CD14-positive monocyte (primary cell): Measurements from ENCODE around the gene CCT6A. TPM values are rescaled to one million over a fixed set of nuclear protein-coding genes. Genes with fewer than 3 reads are reported as not detected.
A peak's percentile ranks its signal among the peaks of the same experiment; 100 is the strongest.

Source experiments
- DNase-seq, 3 donors: peaks; one replicate each; pipeline ENCODE4 v3.0.0-alpha.2; 2011 to 2022
- H2AFZ ChIP-seq: 2 replicates; pipeline ENCODE4 v1.6.0; 2012; ENCODE audit warnings: mild to moderate bottlenecking, low read depth, low read length, inconsistent platforms; ENCODE audit not compliant: insufficient read depth, poor library complexity, severe bottlenecking
- H3K27ac ChIP-seq, 2 donors: 1 replicate in 1 of 2; 2 replicates in 1 of 2; pipeline ENCODE4 v1.5.1; 2012 to 2013; ENCODE audit warnings: low read length in 2 of 2, control low read depth in 1 of 2, inconsistent platforms in 1 of 2, low read depth in 1 of 2, mild to moderate bottlenecking in 1 of 2
- H3K27me3 ChIP-seq, 2 donors: one replicate each; pipeline versions ENCODE4 v1.6.0 to v1.6.1; 2011 to 2013; ENCODE audit warnings: low read length in 2 of 2; ENCODE audit not compliant: control insufficient read depth in 2 of 2, insufficient read depth in 2 of 2
- H3K36me3 ChIP-seq, 2 donors: replicated peaks in 1 of 2; 1 replicate in 1 of 2; 2 replicates in 1 of 2; pipeline versions ENCODE4 v1.5.1 to v1.6.1; 2012 to 2013; ENCODE audit warnings: low read length in 2 of 2, control low read depth in 1 of 2, inconsistent platforms in 1 of 2, mild to moderate bottlenecking in 1 of 2; ENCODE audit not compliant: insufficient read depth in 2 of 2, control insufficient read depth in 1 of 2
- H3K4me1 ChIP-seq, 2 donors: 1 replicate in 1 of 2; 2 replicates in 1 of 2; pipeline versions ENCODE4 v1.5.1 to v1.6.1; 2012 to 2013; ENCODE audit warnings: low read length in 2 of 2, control low read depth in 1 of 2, inconsistent platforms in 1 of 2, mild to moderate bottlenecking in 1 of 2, moderate library complexity in 1 of 2; ENCODE audit not compliant: insufficient read depth in 2 of 2, control insufficient read depth in 1 of 2
- H3K4me2 ChIP-seq: replicated peaks from 2 replicates; pipeline ENCODE3; 2012; ENCODE audit warnings: low read length, moderate library complexity, mild to moderate bottlenecking; ENCODE audit not compliant: poor library complexity, severe bottlenecking; ENCODE audit errors: extremely low read depth
- H3K4me3 ChIP-seq, 3 experiments: fragments of 200-600 bp in 1 of 3; sonication (generic) in 1 of 3; replicated peaks in 1 of 3; 1 replicate in 2 of 3; 2 replicates in 1 of 3; pipeline ENCODE4 v1.5.1; 2011 to 2013; ENCODE audit warnings: low read length in 3 of 3, mild to moderate bottlenecking in 3 of 3, control low read depth in 2 of 3, low read depth in 2 of 3, inconsistent platforms in 1 of 3, moderate library complexity in 1 of 3
- H3K79me2 ChIP-seq: 2 replicates; pipeline ENCODE4 v1.6.0; 2012; ENCODE audit warnings: mild to moderate bottlenecking, control low read depth, inconsistent platforms, low read length, moderate library complexity; ENCODE audit not compliant: insufficient read depth
- H3K9ac ChIP-seq: 2 replicates; pipeline ENCODE4 v1.6.0; 2017; ENCODE audit warnings: low read length, mild to moderate bottlenecking; ENCODE audit not compliant: insufficient read depth, poor library complexity, severe bottlenecking
- H3K9me3 ChIP-seq, 2 donors: replicated peaks in 1 of 2; 1 replicate in 1 of 2; 2 replicates in 1 of 2; pipeline versions ENCODE4 v1.5.1 to v1.6.1; 2012 to 2013; ENCODE audit warnings: low read length in 2 of 2, control low read depth in 1 of 2; ENCODE audit not compliant: control insufficient read depth in 1 of 2, insufficient read depth in 1 of 2
- H4K20me1 ChIP-seq: 2 replicates; pipeline ENCODE4 v1.6.0; 2012; ENCODE audit warnings: mild to moderate bottlenecking, low read length, control low read depth, moderate library complexity; ENCODE audit not compliant: insufficient read depth
- H3K27ac Mint-ChIP-seq, 7 donors: one replicate each; pipeline ENCODE4 v1.8.0; 2020; ENCODE audit warnings: mild to moderate bottlenecking in 7 of 7, mixed read lengths in 7 of 7, moderate library complexity in 6 of 7, inconsistent platforms in 2 of 7
- H3K27me3 Mint-ChIP-seq, 3 donors: one replicate each; pipeline ENCODE4 v1.8.0; 2021 to 2022; ENCODE audit warnings: low read depth in 3 of 3, mild to moderate bottlenecking in 3 of 3, mixed read lengths in 3 of 3, moderate library complexity in 3 of 3, inconsistent platforms in 1 of 3
- H3K36me3 Mint-ChIP-seq, 2 donors: one replicate each; pipeline ENCODE4 v1.8.0; 2020; ENCODE audit warnings: mixed read lengths in 2 of 2, inconsistent platforms in 1 of 2, mild to moderate bottlenecking in 1 of 2
- H3K4me1 Mint-ChIP-seq: one replicate; pipeline ENCODE4 v1.8.0; 2020; ENCODE audit warnings: mild to moderate bottlenecking, mixed read lengths
- H3K4me3 Mint-ChIP-seq, 2 donors: one replicate each; pipeline ENCODE4 v1.8.0; 2020; ENCODE audit warnings: mild to moderate bottlenecking in 2 of 2, mixed read lengths in 2 of 2, moderate library complexity in 1 of 2
- H3K9me3 Mint-ChIP-seq, 7 donors: one replicate each; pipeline ENCODE4 v1.8.0; 2020 to 2022; ENCODE audit warnings: mixed read lengths in 7 of 7, mild to moderate bottlenecking in 6 of 7, moderate library complexity in 6 of 7, inconsistent platforms in 2 of 7
- WGBS: methylation state at CpG from one replicate; pipeline ENCODE4 v1.1.5; 2013; ENCODE audit warnings: missing lambda C conversion rate; ENCODE audit not compliant: insufficient coverage; 5-methylcytosine and 5-hydroxymethylcytosine counted together
- intact Hi-C, 2 donors: fragments of 100-400 bp; cut with micrococcal nuclease; formaldehyde crosslinking; loops; one replicate each; pipeline versions ENCODE4 v1.15.0 to v1.15.1; 2023
- polyA minus RNA-seq: library from RNA; depleted of rRNA, polyadenylated mRNA; stranded (reverse); fragments of >200 nt; gene quantifications from 2 replicates; pipeline ENCODE4 v1.2.3, GENCODE V29; 2012
- polyA plus RNA-seq, 3 donors: library from polyadenylated mRNA; depleted of rRNA in 1 of 3; unstranded in 2 of 3; stranded (reverse) in 1 of 3; fragments of 300-500 nt in 2 of 3; fragments of >200 nt in 1 of 3; fragmentation: Illumina TruSeq in 2 of 3; gene quantifications; 1 replicate in 2 of 3; 2 replicates in 1 of 3; pipeline ENCODE4 v1.2.3, GENCODE V29; 2012 to 2021
- total RNA-seq, 12 experiments: library from RNA in 1 of 12; stranded (reverse) in 1 of 12; fragments of 120-200 nt in 1 of 12; gene quantifications; one replicate each; pipeline ENCODE4 v1.2.4 and lab custom pipeline; 2013 to 2026; ENCODE audit warnings: mixed read lengths in 6 of 12, inconsistent platforms in 1 of 12
- TF ChIP-seq, protein P1 (sequence below): fragments of 200-600 bp; IDR thresholded peaks from one replicate; pipeline ENCODE4 v1.8.0; 2022; ENCODE audit warnings: antibody characterized with exemption, mild to moderate bottlenecking

The CCT6A gene, protein sequence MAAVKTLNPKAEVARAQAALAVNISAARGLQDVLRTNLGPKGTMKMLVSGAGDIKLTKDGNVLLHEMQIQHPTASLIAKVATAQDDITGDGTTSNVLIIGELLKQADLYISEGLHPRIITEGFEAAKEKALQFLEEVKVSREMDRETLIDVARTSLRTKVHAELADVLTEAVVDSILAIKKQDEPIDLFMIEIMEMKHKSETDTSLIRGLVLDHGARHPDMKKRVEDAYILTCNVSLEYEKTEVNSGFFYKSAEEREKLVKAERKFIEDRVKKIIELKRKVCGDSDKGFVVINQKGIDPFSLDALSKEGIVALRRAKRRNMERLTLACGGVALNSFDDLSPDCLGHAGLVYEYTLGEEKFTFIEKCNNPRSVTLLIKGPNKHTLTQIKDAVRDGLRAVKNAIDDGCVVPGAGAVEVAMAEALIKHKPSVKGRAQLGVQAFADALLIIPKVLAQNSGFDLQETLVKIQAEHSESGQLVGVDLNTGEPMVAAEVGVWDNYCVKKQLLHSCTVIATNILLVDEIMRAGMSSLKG
- 104 TPM for total RNA-seq (2013)
- polyA plus RNA-seq (10 to 100 TPM; 62.3 to 81.4 (median 63.3) TPM), polyA minus RNA-seq (37.7 and 56.8 TPM in 2 replicates), total RNA-seq (lab: John Stamatoyannopoulos, UW) (47.1 to 144 (median 94.3) reads per million in 11 experiments)

DNA sequence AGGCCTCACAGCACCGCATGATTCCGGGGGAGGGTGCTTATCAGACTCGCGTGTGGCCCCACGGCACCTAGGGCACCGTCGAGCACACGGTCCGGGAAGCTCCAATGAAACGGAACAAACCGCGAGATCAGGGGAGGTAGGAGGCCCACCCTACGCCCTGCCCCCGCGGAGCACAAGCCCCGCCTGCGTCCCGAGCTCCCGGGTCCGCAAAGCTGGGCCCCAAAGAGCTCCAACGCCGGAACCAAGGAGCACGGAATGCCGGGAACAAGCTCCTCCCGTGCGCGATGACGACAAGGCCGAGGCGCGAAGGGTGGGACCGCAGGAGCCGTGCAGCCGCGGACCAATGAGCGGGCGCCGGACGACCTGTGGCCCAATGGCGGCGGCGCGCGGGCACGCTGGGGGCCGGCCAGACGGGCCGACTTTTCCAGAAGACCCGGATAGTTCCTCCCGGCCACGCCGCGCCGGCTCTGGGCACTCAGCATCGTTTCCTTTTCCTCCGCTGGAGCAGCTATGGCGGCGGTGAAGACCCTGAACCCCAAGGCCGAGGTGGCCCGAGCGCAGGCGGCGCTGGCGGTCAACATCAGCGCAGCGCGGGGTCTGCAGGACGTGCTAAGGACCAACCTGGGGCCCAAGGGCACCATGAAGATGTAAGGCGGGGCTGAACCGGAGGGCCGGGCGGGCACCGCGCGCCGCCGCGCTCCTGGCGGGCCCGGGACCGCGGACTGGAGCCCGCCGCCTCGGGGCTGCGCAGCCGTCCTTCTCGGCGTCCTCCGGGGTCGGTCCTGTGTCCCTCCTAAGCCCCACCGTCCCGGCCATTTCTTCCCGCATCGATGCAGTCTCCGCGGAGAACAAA lies at the start of gene CCT6A, which contains the start of gene PSPH:
Gene CCT6A (plus strand): TSS at position 427 of the 853 bp plus-strand sequence. CDS start 84 bp downstream, at position 511.
Gene PSPH (minus strand): TSS at position 106 of the 853 bp plus-strand sequence. CDS start 30,232 bp downstream, outside the sequence.
- intact Hi-C loops: loop anchor here in 1 of 2 donors (5.0 kb wide), 1 partner anchor 684 kb away; the partner anchor contains the start of gene LANCL2
- peak within 1 kb of the TSS; percentile 90 for H3K4me2 ChIP-seq
- peaks cover 31 to 39% of the 10 kb centered on the region in 2 donors for H3K36me3 Mint-ChIP-seq
- H3K27ac Mint-ChIP-seq: peak within 1 kb of the TSS; percentile 88 to 97 (median 95)
- H3K9me3 Mint-ChIP-seq: no peaks in the 10 kb centered on the region
- peak within 1 kb of the TSS; percentile 93 for H2AFZ ChIP-seq
- H3K27me3 Mint-ChIP-seq: no peaks in the 10 kb centered on the region
- DNase-seq: peak; percentile 82 to 92 (median 85)
- no peaks in the 10 kb centered on the region for H3K9me3 ChIP-seq
- peaks cover 25% of the 10 kb centered on the region for H3K4me1 Mint-ChIP-seq
- no peaks in the 10 kb centered on the region for H3K27me3 ChIP-seq
- peak within 1 kb of the TSS; percentile 93 to 96 for H3K4me3 Mint-ChIP-seq
- WGBS: under 1% methylated on average over 90 of the region's 97 CpGs
- peak within 1 kb of the TSS; percentile 39 to 93 (median 86) for H3K4me3 ChIP-seq
- peaks cover 19 to 24% of the 10 kb centered on the region in 2 donors for H3K4me1 ChIP-seq
- H3K79me2 ChIP-seq: peaks cover 49% of the 10 kb centered on the region
- peaks cover 31 to 39% of the 10 kb centered on the region in 2 donors for H3K36me3 ChIP-seq
- TF ChIP-seq, protein P1, sequence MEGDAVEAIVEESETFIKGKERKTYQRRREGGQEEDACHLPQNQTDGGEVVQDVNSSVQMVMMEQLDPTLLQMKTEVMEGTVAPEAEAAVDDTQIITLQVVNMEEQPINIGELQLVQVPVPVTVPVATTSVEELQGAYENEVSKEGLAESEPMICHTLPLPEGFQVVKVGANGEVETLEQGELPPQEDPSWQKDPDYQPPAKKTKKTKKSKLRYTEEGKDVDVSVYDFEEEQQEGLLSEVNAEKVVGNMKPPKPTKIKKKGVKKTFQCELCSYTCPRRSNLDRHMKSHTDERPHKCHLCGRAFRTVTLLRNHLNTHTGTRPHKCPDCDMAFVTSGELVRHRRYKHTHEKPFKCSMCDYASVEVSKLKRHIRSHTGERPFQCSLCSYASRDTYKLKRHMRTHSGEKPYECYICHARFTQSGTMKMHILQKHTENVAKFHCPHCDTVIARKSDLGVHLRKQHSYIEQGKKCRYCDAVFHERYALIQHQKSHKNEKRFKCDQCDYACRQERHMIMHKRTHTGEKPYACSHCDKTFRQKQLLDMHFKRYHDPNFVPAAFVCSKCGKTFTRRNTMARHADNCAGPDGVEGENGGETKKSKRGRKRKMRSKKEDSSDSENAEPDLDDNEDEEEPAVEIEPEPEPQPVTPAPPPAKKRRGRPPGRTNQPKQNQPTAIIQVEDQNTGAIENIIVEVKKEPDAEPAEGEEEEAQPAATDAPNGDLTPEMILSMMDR: no peak
- H4K20me1 ChIP-seq: no peaks in the 10 kb centered on the region
- H3K9ac ChIP-seq: peak within 1 kb of the TSS; percentile 83
- peak within 1 kb of the TSS; percentile 86 to 94 for H3K27ac ChIP-seq
